H1 (cell line): ENCODE data around the gene HERC4.

ENCODE experiments used
- ATF3 ChIP-seq: IDR thresholded peaks from 2 replicates; pipeline ENCODE4 v1.6.1; 2011; ENCODE audit warnings: low read depth, mild to moderate bottlenecking, low read length; ENCODE audit not compliant: insufficient read depth
- BRCA1 ChIP-seq: IDR thresholded peaks from 2 replicates; pipeline ENCODE4 v1.6.1; 2012; ENCODE audit warnings: low read depth, low read length, improper control_type of control experiment
- CEBPB ChIP-seq: IDR thresholded peaks from 2 replicates; pipeline ENCODE4 v1.6.1; 2012; ENCODE audit warnings: low read depth, low read length
- CHD1 ChIP-seq: IDR thresholded peaks from 2 replicates; pipeline ENCODE4 v1.6.1; 2012; ENCODE audit warnings: low read depth, low read length, improper control_type of control experiment
- CTCF ChIP-seq, 3 experiments: IDR thresholded peaks; 1 replicate in 2 of 3; 2 replicates in 1 of 3; pipeline versions ENCODE4 v1.5.1 to v1.6.1; 2011; ENCODE audit warnings: low read length in 3 of 3, mild to moderate bottlenecking in 3 of 3, inconsistent platforms in 2 of 3, low read depth in 1 of 3, moderate library complexity in 1 of 3; ENCODE audit not compliant: insufficient read depth in 1 of 3; ENCODE audit errors: control extremely low read depth in 1 of 3
- EZH2 ChIP-seq: fragments of 200-600 bp; sonication (generic); IDR thresholded peaks from 2 replicates; pipeline ENCODE4 v1.7.1; 2012; ENCODE audit warnings: low read depth, mild to moderate bottlenecking, moderate library complexity, low read length, inconsistent platforms; ENCODE audit not compliant: severe bottlenecking
- HDAC2 ChIP-seq, 2 experiments: fragments of 300-600 bp in 1 of 2; sonication (generic) in 1 of 2; IDR thresholded peaks; 2 replicates each; pipeline ENCODE4 v1.6.1; 2011 to 2012; ENCODE audit warnings: low read depth in 2 of 2, low read length in 2 of 2, mild to moderate bottlenecking in 2 of 2, moderate library complexity in 2 of 2, borderline replicate concordance in 1 of 2, inconsistent platforms in 1 of 2
- JUND ChIP-seq: IDR thresholded peaks from 2 replicates; pipeline ENCODE4 v1.6.1; 2011; ENCODE audit warnings: mild to moderate bottlenecking, improper control_type of control experiment, low read length
- KDM1A ChIP-seq: fragments of 200-600, 300-600 bp; sonication (generic); IDR thresholded peaks from 2 replicates; pipeline ENCODE4 v1.7.1; 2016; ENCODE audit warnings: mild to moderate bottlenecking, low read length, borderline replicate concordance
- MAFK ChIP-seq: IDR thresholded peaks from 2 replicates; pipeline ENCODE4 v1.6.1; 2012; ENCODE audit warnings: low read depth, mild to moderate bottlenecking, improper control_type of control experiment, low read length
- POLR2A ChIP-seq, 2 experiments: IDR thresholded peaks; 1 replicate in 1 of 2; 2 replicates in 1 of 2; pipeline ENCODE4 v1.6.1; 2011; ENCODE audit warnings: low read depth in 2 of 2, low read length in 2 of 2, mild to moderate bottlenecking in 2 of 2; ENCODE audit errors: control extremely low read depth in 1 of 2
- POLR2AphosphoS5 ChIP-seq: IDR thresholded peaks from 2 replicates; pipeline ENCODE4 v1.6.1; 2011; ENCODE audit warnings: low read depth, low read length
- RFX5 ChIP-seq: IDR thresholded peaks from 2 replicates; pipeline ENCODE4 v1.6.1; 2011; ENCODE audit warnings: low read depth, low read length, improper control_type of control experiment, borderline replicate concordance

GRCh38 chr10:68111584-68111983, 36.5 kb upstream of the HERC4 start:
- TF ChIP-seq CHD1 (no peak), POLR2AphosphoS5 (no peak), CTCF (IDR thresholded peaks at IDR 0.05; ENCODE audit: control extremely low read depth in 1 of 3, insufficient read depth in 1 of 3, low read depth in 1 of 3, low read length in 3 of 3) (no peak), EZH2 (no peak), KDM1A (no peak), BRCA1 (no peak), MAFK (no peak), RFX5 (no peak), POLR2A (IDR thresholded peaks at IDR 0.05; ENCODE audit: control extremely low read depth in 1 of 2, low read depth in 2 of 2, low read length in 2 of 2) (no peak), CEBPB (no peak), HDAC2 (IDR thresholded peaks at IDR 0.05; ENCODE audit: borderline replicate concordance in 1 of 2, low read depth in 2 of 2, low read length in 2 of 2) (no peak), ATF3 (no peak), JUND (no peak)
